GM18951 (cell line): ENCODE data around the gene LMOD3.

Source experiments
- POLR2A ChIP-seq: IDR thresholded peaks from 4 replicates; pipeline ENCODE4 v1.6.1; 2011; ENCODE audit warnings: mild to moderate bottlenecking; ENCODE audit not compliant: insufficient read length, insufficient read depth; ENCODE audit errors: extremely low read depth
- in situ Hi-C: fragments of 300-500 bp; cut with MboI; formaldehyde crosslinking; loops from one replicate; pipeline ENCODE4 v1.12.0; 2022; ENCODE audit warnings: low sequenced_read_pairs, mixed read lengths, inconsistent platforms; ENCODE audit not compliant: unreplicated experiment

The LMOD3 gene

GRCh38 chr3:69142090-69142489 is 19.7 kb upstream of the LMOD3 start:
- in situ Hi-C loops, result no loop called here
- TF ChIP-seq POLR2A, result no peak

GRCh38 chr3:69141313-69141712 is 18.9 kb upstream of the LMOD3 start:
- TF ChIP-seq POLR2A, result no peak
- in situ Hi-C loops, result no loop called here

GRCh38 chr3:69137412-69137811 is 15.0 kb upstream of the LMOD3 start:
- in situ Hi-C loops, result no loop called here
- no peak for TF ChIP-seq POLR2A

GRCh38 chr3:69137005-69137404 is 14.6 kb upstream of the LMOD3 start:
- in situ Hi-C loops, result no loop called here
- TF ChIP-seq POLR2A, result no peak

GRCh38 chr3:69130689-69131088 is 8.3 kb upstream of the LMOD3 start:
- TF ChIP-seq POLR2A, result no peak
- in situ Hi-C loops, result no loop called here

GRCh38 chr3:69129531-69129930 is 7.1 kb upstream of the LMOD3 start:
- no peak for TF ChIP-seq POLR2A
- in situ Hi-C loops, result no loop called here

GRCh38 chr3:69128509-69128908 is 6.1 kb upstream of the LMOD3 start:
- no peak for TF ChIP-seq POLR2A
- in situ Hi-C loops, result no loop called here

GRCh38 chr3:69126999-69127398 is 4.6 kb upstream of the LMOD3 start:
- in situ Hi-C loops, result no loop called here
- TF ChIP-seq POLR2A, result no peak

GRCh38 chr3:69126216-69126615 is 3.8 kb upstream of the LMOD3 start:
- TF ChIP-seq POLR2A, result no peak
- in situ Hi-C loops, result no loop called here

GRCh38 chr3:69121950-69122349 is 445 bp downstream of the LMOD3 start:
- in situ Hi-C loops, result no loop called here
- TF ChIP-seq POLR2A, result no peak

GRCh38 chr3:69121513-69121912 is 882 bp downstream of the LMOD3 start:
- TF ChIP-seq POLR2A, result no peak
- in situ Hi-C loops, result no loop called here

- no peak for TF ChIP-seq POLR2A
- in situ Hi-C loops, result no loop called here
Measured at GRCh38 chr3:69120879-69121464, 1.4 kb downstream of the LMOD3 start.

- in situ Hi-C loops, result no loop called here
- no peak for TF ChIP-seq POLR2A
Measured at GRCh38 chr3:69119681-69120080, 2.7 kb downstream of the LMOD3 start.

GRCh38 chr3:69119138-69119537 is 3.3 kb downstream of the LMOD3 start:
- no peak for TF ChIP-seq POLR2A
- in situ Hi-C loops, result no loop called here

- no peak for TF ChIP-seq POLR2A
- in situ Hi-C loops, result no loop called here
Measured at GRCh38 chr3:69118555-69118954, 3.8 kb downstream of the LMOD3 start.
